HCT116 (cell line): ENCODE data around the gene FAM200B.

ENCODE experiments used
- CTCF ChIP-seq, 3 experiments: fragments of 200-600 bp in 1 of 3; sonication (generic) in 1 of 3; IDR thresholded peaks in 2 of 3; conservative IDR thresholded peaks in 1 of 3; 2 replicates each; pipeline ENCODE4 v1.5.1; 2012 to 2017; ENCODE audit warnings: low read depth in 2 of 3, low read length in 2 of 3, antibody characterized with exemption in 1 of 3, borderline replicate concordance in 1 of 3, control low read depth in 1 of 3, mild to moderate bottlenecking in 1 of 3, mixed read lengths in 1 of 3, mixed run types in 1 of 3, moderate library complexity in 1 of 3; ENCODE audit not compliant: insufficient read depth in 1 of 3
- EZH2 ChIP-seq: fragments of 200-600 bp; sonication (generic); IDR thresholded peaks from 2 replicates; pipeline ENCODE4 v1.6.1; 2017; ENCODE audit warnings: antibody characterized with exemption, mixed run types
- REST ChIP-seq: IDR thresholded peaks from 2 replicates; pipeline ENCODE4 v1.6.1; 2012; ENCODE audit warnings: low read depth
- ZNF274 ChIP-seq: fragments of 200-500 bp; sonication (Bioruptor generic); IDR thresholded peaks from 2 replicates; pipeline ENCODE4 v1.6.1; 2014; ENCODE audit warnings: mild to moderate bottlenecking, low read depth, low read length, inconsistent platforms

GRCh38 chr4:15676899-15677298 is 4.7 kb upstream of the FAM200B start:
- TF ChIP-seq CTCF (IDR thresholded peaks at IDR 0.05 in 2 of 3, conservative IDR thresholded peaks at IDR 0.05 in 1 of 3; ENCODE audit: borderline replicate concordance in 1 of 3, insufficient read depth in 1 of 3, low read depth in 2 of 3, low read length in 2 of 3) (no peak), ZNF274 (no peak), EZH2 (no peak), REST (no peak)
